SIG-M5 (cell line): ENCODE measurements around the gene SIPA1.
A peak's percentile ranks its signal among the peaks of the same experiment; 100 is the strongest.
"Not testable (repeated sequence)": the region's sequence is repeated elsewhere in the genome, so short reads cannot be mapped to it uniquely, and the experiment has no call there.

ENCODE experiments used
- DNase-seq: peaks from one replicate; lab custom pipeline; 2025; lab: John Stamatoyannopoulos, UW

SIPA1 gene

GRCh38 chr11:65645710-65646109, 7.8 kb downstream of the SIPA1 start:
- no peak for DNase-seq

DNA sequence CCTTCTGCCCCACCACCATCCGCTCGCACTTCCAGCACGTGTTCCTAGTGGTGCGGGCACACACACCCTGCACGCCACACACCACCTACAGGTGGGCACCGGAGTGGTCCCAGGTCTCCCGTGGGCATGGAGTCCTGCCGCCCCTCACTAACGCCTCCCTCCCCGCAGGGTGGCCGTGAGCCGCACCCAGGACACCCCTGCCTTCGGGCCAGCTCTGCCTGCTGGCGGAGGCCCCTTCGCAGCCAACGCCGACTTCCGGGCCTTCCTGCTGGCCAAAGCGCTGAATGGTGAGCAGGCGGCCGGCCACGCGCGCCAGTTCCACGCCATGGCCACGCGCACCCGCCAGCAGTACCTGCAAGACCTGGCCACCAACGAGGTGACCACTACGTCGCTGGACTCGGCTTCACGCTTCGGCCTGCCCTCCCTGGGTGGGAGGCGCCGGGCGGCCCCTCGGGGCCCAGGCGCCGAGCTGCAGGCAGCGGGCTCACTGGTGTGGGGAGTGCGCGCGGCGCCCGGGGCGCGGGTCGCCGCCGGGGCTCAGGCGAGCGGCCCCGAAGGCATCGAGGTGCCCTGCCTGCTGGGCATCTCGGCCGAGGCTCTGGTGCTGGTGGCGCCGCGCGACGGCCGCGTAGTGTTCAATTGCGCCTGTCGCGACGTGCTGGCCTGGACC, 8.5 kb downstream of the SIPA1 start:
- DNase-seq = no peak

DNA sequence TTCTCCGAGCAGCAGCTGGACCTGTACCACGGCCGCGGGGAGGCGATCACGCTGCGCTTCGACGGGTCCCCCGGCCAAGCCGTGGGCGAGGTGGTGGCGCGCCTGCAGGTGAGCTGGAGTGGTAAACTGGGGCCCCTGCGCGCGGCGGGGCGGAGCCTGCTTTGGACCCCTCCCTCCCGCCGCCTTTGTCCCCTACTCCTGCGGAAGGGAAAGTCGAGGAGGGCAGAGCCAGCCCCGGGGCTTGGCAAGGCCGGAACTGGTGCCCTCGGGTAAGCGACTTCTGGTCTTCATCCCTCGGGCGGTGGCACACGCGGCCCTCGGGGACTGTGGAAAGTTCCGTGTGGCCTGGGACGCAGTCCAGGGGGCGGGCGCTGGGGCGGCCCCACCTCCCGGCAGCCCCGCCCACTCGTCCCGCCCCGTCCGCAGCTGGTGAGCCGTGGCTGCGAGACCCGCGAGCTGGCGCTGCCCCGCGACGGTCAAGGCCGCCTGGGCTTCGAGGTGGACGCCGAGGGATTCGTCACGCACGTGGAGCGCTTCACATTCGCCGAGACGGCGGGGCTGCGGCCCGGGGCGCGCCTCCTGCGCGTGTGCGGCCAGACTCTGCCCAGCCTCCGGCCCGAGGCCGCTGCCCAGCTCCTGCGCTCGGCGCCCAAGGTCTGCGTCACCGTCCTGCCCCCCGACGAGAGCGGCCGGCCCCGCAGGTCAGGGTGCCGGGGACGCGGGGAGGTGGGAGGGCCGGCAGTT, 9.2 kb downstream of the SIPA1 start:
- DNase-seq = no peak

- no peak for DNase-seq
These were observed 11.1 kb downstream of the SIPA1 start for GRCh38 chr11:65648997-65649493.

DNA sequence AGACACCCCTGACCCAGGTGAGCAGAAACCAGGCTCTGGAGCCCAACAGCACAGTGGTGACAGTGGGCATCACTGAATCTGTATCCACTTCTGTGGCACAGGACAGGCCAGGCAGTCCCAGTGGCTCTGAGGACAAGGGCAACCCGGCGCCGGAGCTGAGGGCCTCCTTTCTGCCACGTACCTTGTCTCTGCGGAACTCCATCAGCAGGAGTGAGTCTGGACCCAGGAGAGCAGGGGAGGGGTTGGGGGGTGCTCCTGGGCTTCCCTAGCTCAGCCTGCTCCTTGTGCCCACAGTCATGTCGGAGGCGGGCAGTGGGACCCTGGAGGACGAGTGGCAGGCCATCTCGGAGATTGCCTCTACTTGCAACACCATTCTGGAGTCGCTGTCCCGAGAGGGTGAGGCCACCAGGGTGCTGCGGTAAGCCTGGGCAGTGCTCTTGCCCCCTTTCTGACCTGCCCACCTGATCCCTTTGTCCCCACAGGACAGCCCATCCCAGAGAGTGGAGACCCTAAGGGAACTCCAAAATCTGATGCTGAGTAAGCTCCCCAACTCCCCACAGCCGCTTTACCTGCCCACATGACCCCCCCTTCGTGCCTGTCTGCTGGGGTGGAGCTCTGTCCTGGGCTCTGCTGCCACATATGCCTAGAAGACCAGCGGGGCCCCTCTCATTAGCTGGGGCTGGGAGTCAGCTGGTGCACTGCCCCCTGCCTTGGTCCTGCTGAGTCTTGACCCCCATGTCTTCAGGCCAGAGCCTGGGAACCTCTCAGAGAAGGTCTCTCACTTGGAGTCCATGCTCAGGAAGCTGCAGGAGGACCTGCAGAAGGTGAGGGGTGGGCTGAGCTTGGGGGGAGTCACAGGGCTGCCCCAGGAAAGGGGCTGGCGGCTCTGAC, 12.0 kb downstream of the SIPA1 start:
- DNase-seq = no peak

GRCh38 chr11:65650547-65651338, 12.8 kb downstream of the SIPA1 start:
- DNase-seq = no peak

- no peak for DNase-seq
These were observed 13.4 kb downstream of the SIPA1 start for GRCh38 chr11:65651339-65651588.

DNA sequence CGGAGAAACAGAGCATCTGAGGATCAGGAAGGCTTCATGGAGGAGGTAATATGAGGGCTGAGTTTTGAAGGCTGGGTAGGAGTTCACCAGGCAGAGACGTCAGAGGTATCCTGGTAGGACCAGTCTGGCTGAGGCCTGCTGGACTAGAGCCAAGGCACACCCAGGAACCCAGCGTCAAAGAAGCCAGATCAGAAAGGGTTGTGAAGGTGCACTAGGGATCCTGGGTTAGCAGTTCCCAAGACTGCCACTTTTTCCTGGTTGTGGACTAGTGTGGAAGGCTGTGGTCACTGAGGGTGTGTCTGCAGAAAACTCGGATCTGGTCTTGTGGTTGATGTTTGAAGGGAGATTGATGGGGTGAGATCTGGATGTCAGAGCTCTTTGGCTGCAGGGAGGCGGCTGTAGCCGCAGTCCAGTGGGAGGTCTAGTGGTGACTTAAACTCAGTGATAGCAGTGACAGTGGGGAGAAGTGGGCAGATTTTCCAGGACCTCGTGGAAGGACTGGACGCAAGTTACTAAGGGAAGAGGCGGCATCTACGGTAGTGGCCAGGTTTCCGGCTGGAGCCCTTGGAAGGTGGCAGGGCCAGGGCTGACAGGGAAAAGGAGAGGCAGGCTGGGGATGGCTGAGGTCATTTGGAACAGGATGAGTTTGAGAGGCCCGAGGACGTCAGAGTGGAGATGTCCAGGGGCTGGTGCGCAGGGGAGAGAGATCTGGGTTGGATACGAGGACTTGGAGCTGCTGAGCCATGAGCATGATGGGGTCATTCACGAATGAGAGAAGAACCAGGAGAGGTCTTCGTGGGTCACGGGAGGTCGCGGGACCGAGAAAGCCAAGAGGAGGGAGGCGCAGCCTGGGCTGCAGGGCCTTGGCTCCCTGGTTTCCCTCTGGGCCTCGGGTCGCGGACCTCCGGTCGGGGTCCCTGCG, 13.9 kb downstream of the SIPA1 start:
- DNase-seq = no peak

GRCh38 chr11:65652511-65653228, 14.8 kb downstream of the SIPA1 start:
- peak; percentile 11 for DNase-seq

GRCh38 chr11:65653229-65654225, 15.6 kb downstream of the SIPA1 start:
- no peak for DNase-seq

DNA sequence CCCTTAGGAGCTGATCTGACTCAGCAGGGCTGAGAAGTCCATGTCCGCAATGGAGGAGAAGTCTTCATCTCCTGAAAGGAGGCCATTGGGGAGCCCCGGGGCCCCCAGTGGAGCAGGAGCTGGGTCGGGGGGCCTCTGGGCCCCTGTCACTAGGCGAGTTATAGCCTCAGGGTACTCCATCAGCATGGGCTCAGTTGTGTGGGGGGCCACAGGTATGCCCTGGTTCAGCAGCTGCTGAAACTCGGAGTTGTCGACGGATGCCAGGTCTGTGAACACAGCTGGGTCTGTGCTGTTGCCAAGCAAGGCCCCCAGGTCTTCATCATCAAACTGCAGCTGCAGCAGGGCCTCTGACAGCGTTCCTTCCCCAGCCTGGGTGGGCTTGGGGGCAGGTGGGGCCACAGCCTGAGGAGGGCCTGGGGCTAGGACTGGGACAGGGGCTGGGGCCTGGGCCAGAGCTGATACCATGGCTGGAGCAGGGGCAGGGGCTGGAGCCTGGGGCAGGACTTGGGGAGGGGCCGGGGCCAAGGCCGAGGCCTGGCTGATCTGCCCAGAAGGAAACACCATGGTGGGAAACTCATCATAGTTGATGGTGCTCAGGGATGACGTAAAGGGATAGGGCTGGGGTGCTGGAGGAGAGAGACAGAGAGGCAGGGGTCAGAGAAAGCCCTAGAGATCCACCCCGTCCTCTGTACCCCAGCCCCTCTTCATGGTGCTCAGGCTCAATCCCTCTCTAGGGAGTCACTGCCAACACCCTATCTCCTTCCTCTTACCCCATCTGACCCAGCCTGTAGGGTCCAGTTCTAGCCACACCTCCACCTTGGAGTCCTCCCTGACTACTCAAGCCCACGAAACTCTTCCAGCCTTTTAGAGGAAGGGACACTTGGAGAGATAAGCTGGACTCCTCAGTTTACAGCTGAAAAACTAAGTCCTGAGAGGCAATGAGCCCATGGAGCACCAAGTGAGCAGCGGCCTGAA, 16.8 kb downstream of the SIPA1 start:
- no peak for DNase-seq

DNA sequence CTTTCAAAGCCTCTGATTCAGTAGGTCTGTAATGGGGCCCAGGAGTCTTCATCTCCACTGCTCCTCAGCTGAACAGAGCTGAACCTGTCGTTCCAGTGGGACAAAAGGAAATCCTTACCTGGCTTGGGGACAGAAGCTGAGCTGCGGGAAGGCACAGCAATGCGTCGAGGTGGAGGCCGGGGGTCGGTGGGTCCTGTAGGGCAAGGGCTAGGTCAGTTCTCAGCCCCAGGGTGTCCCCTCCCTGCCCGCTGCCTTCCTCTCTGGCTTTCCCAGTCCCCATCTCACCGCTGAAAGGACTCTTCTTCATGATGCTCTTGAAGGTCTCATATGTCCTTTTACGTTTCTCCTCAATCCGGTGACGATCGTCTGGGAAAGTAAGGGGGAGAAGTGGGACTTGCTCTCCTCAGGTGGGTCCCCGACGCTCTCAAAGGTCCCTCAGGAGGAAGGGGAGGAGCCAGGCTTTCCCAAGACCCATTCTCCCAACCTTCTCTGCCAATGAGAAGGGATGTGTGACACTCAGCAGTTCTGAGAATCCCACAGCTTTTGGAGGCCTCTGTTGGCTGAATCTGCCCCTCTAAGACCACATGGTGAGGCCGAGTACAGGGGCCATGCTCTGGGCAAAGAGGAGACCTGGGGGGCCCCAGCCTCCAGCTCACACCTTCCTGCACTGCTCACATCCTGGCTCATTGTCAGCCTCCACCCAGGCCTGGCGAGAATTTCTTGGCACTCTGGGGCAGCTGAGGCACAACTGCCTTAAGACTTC, 17.9 kb downstream of the SIPA1 start:
- no peak for DNase-seq

DNA sequence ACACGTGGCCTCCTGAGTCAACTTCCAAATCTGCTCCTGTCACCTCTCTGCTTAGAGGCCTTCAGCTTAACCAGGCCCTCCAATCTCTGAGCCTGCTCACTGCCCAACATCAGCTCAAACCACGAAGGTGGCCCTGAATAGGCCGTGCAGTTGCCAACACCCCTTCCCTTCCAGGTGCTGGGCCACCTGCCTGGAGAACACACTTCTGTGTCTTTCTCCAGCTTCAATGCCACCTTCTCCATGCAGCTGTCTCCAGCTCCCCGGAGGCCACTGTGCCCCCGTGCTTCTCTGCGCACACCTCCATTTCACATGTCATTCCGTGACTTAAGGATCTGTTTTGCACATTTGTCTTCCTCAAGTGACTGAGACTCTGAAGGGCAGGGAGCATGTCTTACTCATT, 19.5 kb downstream of the SIPA1 start:
- no peak for DNase-seq

DNA sequence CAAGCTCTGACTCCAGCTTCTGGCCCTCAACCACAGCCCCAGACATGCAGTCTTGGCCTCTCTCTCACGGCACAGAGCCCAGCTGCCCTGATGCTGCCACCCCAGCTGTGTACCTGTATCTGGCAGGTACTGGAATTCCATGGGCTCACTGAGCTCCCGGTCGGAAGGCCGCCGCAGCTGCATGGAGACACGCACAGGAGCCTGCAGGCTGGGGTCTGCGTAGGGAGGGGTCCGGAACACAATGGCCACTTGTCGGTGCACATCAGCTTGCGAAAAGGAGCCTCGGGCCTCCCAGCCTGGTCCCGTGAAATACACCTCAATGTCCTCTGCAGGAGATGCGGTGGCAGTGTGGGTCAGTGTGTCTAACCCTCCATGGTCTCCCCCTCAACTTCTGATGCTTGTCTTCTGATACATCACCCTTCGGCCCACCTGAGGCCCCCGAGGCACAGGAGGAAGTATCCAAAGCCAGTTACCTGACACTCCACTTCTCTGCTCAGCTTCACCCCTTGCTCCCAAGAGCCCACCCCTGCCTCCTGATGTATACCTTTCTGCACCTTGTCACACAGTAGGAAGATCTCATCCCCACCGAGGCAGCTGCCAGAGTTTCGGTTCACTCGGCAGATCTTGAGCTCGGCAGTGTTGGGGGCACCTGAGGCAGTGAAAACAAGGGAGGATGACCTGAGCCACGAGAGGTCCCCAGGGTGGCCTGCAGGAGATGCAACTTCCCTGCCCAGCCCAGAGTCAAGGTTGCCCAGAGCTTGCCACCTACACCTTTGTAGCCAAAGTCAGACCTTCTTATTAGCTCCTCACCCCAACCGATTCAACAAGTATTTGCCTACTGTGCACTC, 20.5 kb downstream of the SIPA1 start:
- DNase-seq = no peak

DNA sequence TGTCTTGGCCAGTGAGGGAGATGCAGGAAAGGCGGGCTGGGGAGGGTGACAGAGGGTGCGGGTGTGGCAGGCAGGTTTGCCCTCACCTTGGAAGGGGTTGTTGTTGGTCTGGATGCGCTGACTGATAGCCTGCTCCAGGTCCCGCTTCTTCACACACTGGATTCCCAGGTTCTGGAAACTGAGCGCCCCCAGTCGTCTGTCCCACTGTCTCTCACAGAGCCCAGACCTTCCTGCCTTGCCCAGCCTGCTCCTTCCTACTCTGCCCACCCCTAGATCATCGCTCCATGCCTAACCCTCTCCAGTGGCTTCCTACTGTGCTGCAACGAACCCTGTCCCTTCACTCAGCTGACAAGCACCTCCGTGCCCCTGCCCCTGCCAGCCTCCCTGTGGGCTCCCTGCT, 22.1 kb downstream of the SIPA1 start:
- DNase-seq = no peak

- not testable (repeated sequence) for DNase-seq
These were observed 23.0 kb downstream of the SIPA1 start for GRCh38 chr11:65660908-65661307.
